Type B pancreatic cell (in vitro differentiated cells): ENCODE results near the gene VSTM2B. TPM values are rescaled to one million over a fixed set of nuclear protein-coding genes. Genes with fewer than 3 reads are reported as not detected.

ENCODE experiments used
- DNase-seq: peaks from one replicate; pipeline ENCODE4 v3.0.0; 2021; ENCODE audit warnings: mixed read lengths; ENCODE audit not compliant: unreplicated experiment; ENCODE audit errors: extremely low spot score
- H3K27ac Mint-ChIP-seq: 2 replicates; pipeline ENCODE4 v1.8.0; 2021; ENCODE audit warnings: mild to moderate bottlenecking, mixed read lengths
- H3K27me3 Mint-ChIP-seq: 2 replicates; pipeline ENCODE4 v1.8.0; 2021; ENCODE audit warnings: mixed read lengths
- H3K36me3 Mint-ChIP-seq: 2 replicates; pipeline ENCODE4 v1.8.0; 2021; ENCODE audit warnings: mixed read lengths
- H3K4me1 Mint-ChIP-seq: one replicate; pipeline ENCODE4 v1.8.0; 2021; ENCODE audit warnings: mixed read lengths; ENCODE audit not compliant: unreplicated experiment
- H3K4me3 Mint-ChIP-seq: 2 replicates; pipeline ENCODE4 v1.8.0; 2021; ENCODE audit warnings: mild to moderate bottlenecking, mixed read lengths
- H3K9me3 Mint-ChIP-seq: 2 replicates; pipeline ENCODE4 v1.8.0; 2021; ENCODE audit warnings: mixed read lengths
- CTCF ChIP-seq: fragments of 200-600 bp; sonication (generic); conservative IDR thresholded peaks from 2 replicates; pipeline ENCODE4 v1.5.0; 2021; ENCODE audit warnings: antibody characterized with exemption, mild to moderate bottlenecking
- total RNA-seq: library from RNA; stranded (reverse); gene quantifications from 2 replicates; pipeline ENCODE4 v1.2.1, GENCODE V29; 2021; ENCODE audit warnings: low replicate concordance

VSTM2B gene
- total RNA-seq, 1 donor from 2014 or later, result 0.68 TPM

DNA sequence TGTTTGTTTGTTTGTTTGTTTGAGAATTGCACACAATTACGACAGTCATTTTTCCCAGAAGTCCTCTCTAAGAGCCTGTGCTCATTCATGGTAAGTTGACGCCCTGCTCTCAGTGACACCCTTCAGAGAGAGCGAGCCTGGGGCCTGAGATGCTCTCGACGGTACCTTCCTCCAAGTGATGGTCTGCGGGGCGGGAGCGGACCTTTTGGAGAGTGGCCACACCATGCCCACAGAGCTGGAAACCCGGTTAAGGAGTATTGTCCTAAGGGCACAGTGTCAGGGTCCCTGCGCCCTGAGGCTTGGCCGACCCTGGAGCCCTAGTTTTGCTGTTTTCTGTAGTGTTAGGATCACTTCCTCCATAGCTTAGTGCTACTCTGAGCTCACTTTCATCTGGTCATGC is 83.8 kb downstream of the VSTM2B start:
- DNase-seq, result no peak
- Mint-ChIP-seq H3K4me1 (peaks cover 16% of the 10 kb centered on the region), H3K9me3 (no peaks in the 10 kb centered on the region), H3K27me3 (peaks cover 3% of the 10 kb centered on the region), H3K36me3 (peaks cover 4% of the 10 kb centered on the region), H3K4me3 (no peak overlapping the region), H3K27ac (no peak overlapping the region)
- no peak for TF ChIP-seq CTCF

GRCh38 chr19:29610213-29610573 is 84.4 kb downstream of the VSTM2B start:
- no peak for DNase-seq
- peaks cover 4% of the 10 kb centered on the region for H3K36me3 Mint-ChIP-seq
- no peak for TF ChIP-seq CTCF
- no peaks in the 10 kb centered on the region for H3K9me3 Mint-ChIP-seq
- H3K27ac Mint-ChIP-seq, result no peak overlapping the region
- peaks cover 3% of the 10 kb centered on the region for H3K27me3 Mint-ChIP-seq
- H3K4me1 Mint-ChIP-seq, result peaks cover 16% of the 10 kb centered on the region
- no peak overlapping the region for H3K4me3 Mint-ChIP-seq

DNA sequence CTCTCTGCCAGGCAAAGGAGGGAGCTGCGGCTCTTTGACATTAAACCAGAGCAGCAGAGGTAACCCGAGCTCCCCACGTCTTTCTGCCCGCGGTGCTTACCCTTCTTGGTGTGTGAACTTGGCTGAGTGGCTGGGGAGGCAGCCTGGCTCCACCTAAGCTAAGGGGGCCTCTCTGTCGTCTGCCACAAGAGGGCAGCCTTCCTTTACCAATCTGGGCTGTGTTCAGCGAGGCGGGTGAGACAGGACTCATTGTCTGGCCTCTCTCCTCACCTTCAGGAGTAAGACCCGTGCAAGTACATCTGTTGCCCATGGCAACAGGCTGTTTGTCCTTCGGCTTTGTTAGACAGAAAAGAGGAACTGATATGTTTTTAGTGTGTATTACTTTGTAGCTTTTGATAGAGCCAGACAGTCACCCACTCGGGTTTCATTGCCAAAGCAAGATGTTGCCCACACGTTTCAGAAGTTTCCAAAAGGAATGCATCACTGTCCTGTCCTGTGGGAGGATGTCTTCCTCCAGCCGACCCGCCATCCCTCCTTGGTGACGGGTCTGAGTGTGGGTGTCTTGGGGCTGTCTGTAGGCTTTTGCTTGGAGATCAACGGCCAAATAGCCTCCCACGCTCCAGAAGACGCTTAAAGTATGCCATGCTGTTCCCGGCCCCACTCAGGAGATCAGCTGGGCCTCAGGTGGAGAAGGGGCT is 84.9 kb downstream of the VSTM2B start:
- Mint-ChIP-seq H3K27ac (no peak overlapping the region), H3K4me3 (peak overlapping the region; percentile 57), H3K4me1 (peaks cover 16% of the 10 kb centered on the region), H3K27me3 (peaks cover 3% of the 10 kb centered on the region), H3K9me3 (no peaks in the 10 kb centered on the region), H3K36me3 (peaks cover 4% of the 10 kb centered on the region)
- DNase-seq, result peak; percentile 85
- peak; percentile 92 for TF ChIP-seq CTCF

DNA sequence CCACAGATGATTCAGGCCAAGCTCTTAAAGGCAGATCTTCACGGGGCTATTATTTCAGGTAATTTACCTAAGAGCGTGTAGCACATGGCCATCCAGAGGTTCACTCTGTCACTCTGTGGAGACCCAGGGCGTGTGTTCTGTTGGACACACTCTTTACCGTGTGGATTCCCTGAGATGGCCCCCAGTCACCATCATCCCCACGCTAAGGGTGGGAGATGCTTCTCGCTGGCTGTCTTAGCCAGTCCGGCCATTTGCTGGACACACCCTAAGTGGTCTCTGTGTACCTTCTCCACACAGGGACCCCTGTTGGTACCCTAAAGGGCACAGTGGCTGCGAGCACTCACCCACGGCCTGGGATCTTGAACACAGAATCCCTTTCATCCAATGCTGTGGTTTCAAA is 86.3 kb downstream of the VSTM2B start:
- Mint-ChIP-seq H3K4me1 (peaks cover 7% of the 10 kb centered on the region), H3K27me3 (no peaks in the 10 kb centered on the region), H3K36me3 (peaks cover 5% of the 10 kb centered on the region), H3K9me3 (no peaks in the 10 kb centered on the region), H3K4me3 (no peak overlapping the region), H3K27ac (no peak overlapping the region)
- no peak for TF ChIP-seq CTCF
- no peak for DNase-seq

DNA sequence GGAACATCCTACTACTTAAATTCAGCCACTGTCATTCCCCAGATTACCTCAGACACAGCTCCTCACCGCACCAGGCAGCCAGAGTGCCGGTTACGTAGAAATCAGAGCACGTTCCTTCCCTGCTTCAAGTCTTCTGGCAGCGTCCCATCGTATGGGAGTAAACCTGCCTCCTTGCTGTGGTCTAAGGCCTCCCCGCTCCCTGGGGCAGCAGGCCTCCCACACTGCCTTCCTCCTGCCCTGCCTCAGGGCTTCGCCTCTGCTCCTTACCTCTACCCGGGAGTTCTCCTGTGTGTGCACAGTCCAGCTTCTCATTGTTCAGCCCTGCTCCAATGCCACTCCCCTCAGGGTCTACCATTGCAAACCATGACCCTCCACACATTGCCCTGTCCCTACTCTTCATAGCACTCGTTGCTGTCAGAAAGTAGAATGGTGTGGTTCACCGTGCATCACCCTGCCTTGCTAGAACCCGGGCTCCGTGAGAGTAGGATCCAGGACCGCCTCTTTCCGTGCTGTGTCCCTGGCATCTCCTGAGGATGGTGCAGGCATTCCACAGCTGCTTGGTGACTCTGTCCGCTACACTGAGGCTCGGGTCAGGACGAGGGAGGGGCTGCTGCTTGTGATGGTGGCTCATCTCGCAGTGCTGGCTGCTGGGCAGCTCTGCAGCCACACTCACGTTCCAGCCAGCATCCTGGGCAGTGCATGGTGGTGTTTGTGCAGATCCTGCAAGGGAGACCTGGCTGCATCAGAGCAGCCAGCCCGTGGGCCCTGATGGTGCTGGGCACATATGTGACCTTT is 87.2 kb downstream of the VSTM2B start:
- Mint-ChIP-seq H3K4me3 (no peak overlapping the region), H3K27me3 (no peaks in the 10 kb centered on the region), H3K9me3 (no peaks in the 10 kb centered on the region), H3K27ac (no peak overlapping the region), H3K36me3 (peaks cover 7% of the 10 kb centered on the region), H3K4me1 (peaks cover 11% of the 10 kb centered on the region)
- DNase-seq, result no peak
- no peak for TF ChIP-seq CTCF
